ENCODE results near the gene ZNF583.

DNA sequence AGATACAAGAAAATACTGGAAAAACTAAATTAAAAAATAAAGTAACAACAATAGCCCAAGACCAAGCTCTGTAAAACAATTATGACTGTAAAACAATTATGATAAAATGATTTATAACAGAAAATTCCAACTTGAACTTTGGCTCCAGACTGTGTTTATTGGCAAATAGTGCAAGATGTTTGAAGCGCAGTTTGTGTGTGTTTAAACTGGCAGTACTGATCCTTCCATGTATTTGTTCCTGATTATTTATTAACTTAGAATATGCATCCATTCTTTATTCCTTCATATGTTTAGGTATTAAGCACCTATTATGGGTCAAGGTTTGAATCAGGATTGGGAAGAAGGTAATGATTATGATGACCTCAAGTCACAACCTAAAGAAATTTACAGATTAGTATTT is 48.6 kb upstream of the ZNF583 start:
- TF ChIP-seq GATA2 (IDR thresholded peaks at IDR 0.05; ENCODE audit: low read depth, low read length), result no peak
- no peak for TF ChIP-seq GATA3 (IDR thresholded peaks at IDR 0.05; ENCODE audit: low read depth, low read length)

Data from SH-SY5Y (cell line).